ENCODE results near the gene TRHDE. TPM values are rescaled to one million over a fixed set of nuclear protein-coding genes. Genes with fewer than 3 reads are reported as not detected.
"Not testable (repeated sequence)": the region's sequence is repeated elsewhere in the genome, so short reads cannot be mapped to it uniquely, and the experiment has no call there.

TRHDE gene
- total and polyA plus RNA-seq, 2 of the 13 experiments (the other 11 are each of a cell fraction or from before 2014, with no cell fraction given) = not detected

- H3K4me3 ChIP-seq (replicated peaks in 1 of 3; ENCODE audit: insufficient read depth in 1 of 3, low read depth in 2 of 3, low read length in 3 of 3); H3K36me3 ChIP-seq (replicated peaks in 1 of 2; ENCODE audit: control insufficient read depth in 1 of 2, insufficient read depth in 2 of 2, low read length in 2 of 2); CTCF ChIA-PET (ENCODE audit: low intra/inter-chr PET ratio, low total read pairs); FAIRE-seq; H3K9me3 ChIP-seq (ENCODE audit: low read length); H2AFZ ChIP-seq (ENCODE audit: low read length); BruUV-seq (replicated peaks); H3K4me2 ChIP-seq (ENCODE audit: low read depth, low read length); H3K27ac ChIP-seq (ENCODE audit: extremely low read length, insufficient read depth, low read length); H3K4me1 ChIP-seq (ENCODE audit: insufficient read depth, low read length); H3K27me3 ChIP-seq (ENCODE audit: control insufficient read depth in 1 of 2, insufficient read depth in 2 of 2, low read length in 2 of 2); DNase-seq (ENCODE audit: low spot score); POLR2A ChIA-PET; in situ Hi-C loops (cut with HindIII; ENCODE audit: extremely low pct_ligation_motif_present, low pct_unique_long_range_greater_than_20kb); H4K20me1 ChIP-seq (ENCODE audit: insufficient read depth, low read length); H3K79me2 ChIP-seq (ENCODE audit: insufficient read depth, low read length); H3K9ac ChIP-seq (ENCODE audit: insufficient read depth, low read depth, low read length); intact Hi-C loops (cut with micrococcal nuclease; ENCODE audit: unreplicated experiment); ATAC-seq: not testable (repeated sequence)
- 31% methylated on average over 6 of the region's 7 CpGs for WGBS (ENCODE audit: low lambda C conversion rate)
These were observed 388.0 kb downstream of the TRHDE start for GRCh38 chr12:72660174-72660573.

- Histone ChIP-seq H3K4me1 (ENCODE audit: insufficient read depth, low read length) (no peaks in the 10 kb centered on the region), H3K27ac (ENCODE audit: extremely low read length, insufficient read depth, low read length) (no peak overlapping the region), H2AFZ (ENCODE audit: low read length) (no peak overlapping the region), H4K20me1 (ENCODE audit: insufficient read depth, low read length) (no peaks in the 10 kb centered on the region), H3K79me2 (ENCODE audit: insufficient read depth, low read length) (no peaks in the 10 kb centered on the region), H3K27me3 (ENCODE audit: control insufficient read depth in 1 of 2, insufficient read depth in 2 of 2, low read length in 2 of 2) (no peaks in the 10 kb centered on the region), H3K4me2 (ENCODE audit: low read depth, low read length) (no peak overlapping the region), H3K4me3 (replicated peaks in 1 of 3; ENCODE audit: insufficient read depth in 1 of 3, low read depth in 2 of 3, low read length in 3 of 3) (no peak overlapping the region), H3K9ac (ENCODE audit: insufficient read depth, low read depth, low read length) (no peak overlapping the region), H3K9me3 (ENCODE audit: low read length) (no peaks in the 10 kb centered on the region; the same call in 1 of the 2 replicates), H3K36me3 (replicated peaks in 1 of 2; ENCODE audit: control insufficient read depth in 1 of 2, insufficient read depth in 2 of 2, low read length in 2 of 2) (no peaks in the 10 kb centered on the region)
- CTCF ChIA-PET (ENCODE audit: low intra/inter-chr PET ratio, low total read pairs) = no interaction called here
- no peak for TF ChIP-seq MEIS2 (CRISPR knock-in tag; IDR thresholded peaks at IDR 0.05)
- no TSS peak for BruUV-seq (replicated peaks)
- in situ Hi-C loops (cut with HindIII; ENCODE audit: extremely low pct_ligation_motif_present, low pct_unique_long_range_greater_than_20kb) = no loop called here
- FAIRE-seq = no peak
- no peak for ATAC-seq
- WGBS (ENCODE audit: low lambda C conversion rate) = 24% methylated on average over 4 of the region's 4 CpGs
- POLR2A ChIA-PET = no interaction called here
- no peak for DNase-seq (ENCODE audit: low spot score)
- intact Hi-C loops (cut with micrococcal nuclease; ENCODE audit: unreplicated experiment) = no loop called here
These were observed 401.7 kb downstream of the TRHDE start for GRCh38 chr12:72673853-72674252.

GRCh38 chr12:72676556-72676955 lies 404.4 kb downstream of the TRHDE start:
- FAIRE-seq = no peak
- intact Hi-C loops (cut with micrococcal nuclease; ENCODE audit: unreplicated experiment) = no loop called here

More at GRCh38 chr12:72676556-72676955, 404.4 kb downstream of the TRHDE start:
- Histone ChIP-seq H3K27ac (ENCODE audit: extremely low read length, insufficient read depth, low read length) (no peak overlapping the region), H3K36me3 (replicated peaks in 1 of 2; ENCODE audit: control insufficient read depth in 1 of 2, insufficient read depth in 2 of 2, low read length in 2 of 2) (no peaks in the 10 kb centered on the region), H4K20me1 (ENCODE audit: insufficient read depth, low read length) (no peaks in the 10 kb centered on the region), H3K27me3 (ENCODE audit: control insufficient read depth in 1 of 2, insufficient read depth in 2 of 2, low read length in 2 of 2) (no peaks in the 10 kb centered on the region), H3K4me1 (ENCODE audit: insufficient read depth, low read length) (no peaks in the 10 kb centered on the region), H3K9me3 (ENCODE audit: low read length) (peaks cover 5% of the 10 kb centered on the region; the same call in 1 of the 2 replicates), H3K4me3 (replicated peaks in 1 of 3; ENCODE audit: insufficient read depth in 1 of 3, low read depth in 2 of 3, low read length in 3 of 3) (no peak overlapping the region), H3K4me2 (ENCODE audit: low read depth, low read length) (no peak overlapping the region), H2AFZ (ENCODE audit: low read length) (no peak overlapping the region), H3K79me2 (ENCODE audit: insufficient read depth, low read length) (no peaks in the 10 kb centered on the region), H3K9ac (ENCODE audit: insufficient read depth, low read depth, low read length) (no peak overlapping the region)
- TF ChIP-seq TSC22D2 (CRISPR knock-in tag; IDR thresholded peaks at IDR 0.05; ENCODE audit: borderline replicate concordance) = no peak
- TF ChIP-seq ZNF562 (CRISPR knock-in tag; IDR thresholded peaks at IDR 0.05; ENCODE audit: borderline replicate concordance) = no peak
- TF ChIP-seq ZBTB21 (CRISPR knock-in tag; IDR thresholded peaks at IDR 0.05) = no peak
- no peak for TF ChIP-seq GPN1 (CRISPR knock-in tag; IDR thresholded peaks at IDR 0.05; ENCODE audit: borderline replicate concordance)
- DNase-seq (ENCODE audit: low spot score) (no peak), ATAC-seq (no peak)
- CTCF ChIA-PET (ENCODE audit: low intra/inter-chr PET ratio, low total read pairs) = no interaction called here
- no TSS peak for BruUV-seq (replicated peaks)
- WGBS (ENCODE audit: low lambda C conversion rate) = 9% methylated on average over 1 of the region's 1 CpG
- in situ Hi-C loops (cut with HindIII; ENCODE audit: extremely low pct_ligation_motif_present, low pct_unique_long_range_greater_than_20kb) = no loop called here
- POLR2A ChIA-PET = no interaction called here
